HG03565 (cell line): Measurements from ENCODE around the gene TMEM154.
A peak's percentile ranks its signal among the peaks of the same experiment; 100 is the strongest.
"Not testable (repeated sequence)": the region's sequence is repeated elsewhere in the genome, so short reads cannot be mapped to it uniquely, and the experiment has no call there.

Source experiments
- ATAC-seq: cut with Tn5 transposase; IDR thresholded peaks from one replicate; pipeline ENCODE4 v1.9.1; 2021; ENCODE audit warnings: mild to moderate bottlenecking, moderate library complexity; ENCODE audit not compliant: unreplicated experiment

Gene TMEM154

DNA sequence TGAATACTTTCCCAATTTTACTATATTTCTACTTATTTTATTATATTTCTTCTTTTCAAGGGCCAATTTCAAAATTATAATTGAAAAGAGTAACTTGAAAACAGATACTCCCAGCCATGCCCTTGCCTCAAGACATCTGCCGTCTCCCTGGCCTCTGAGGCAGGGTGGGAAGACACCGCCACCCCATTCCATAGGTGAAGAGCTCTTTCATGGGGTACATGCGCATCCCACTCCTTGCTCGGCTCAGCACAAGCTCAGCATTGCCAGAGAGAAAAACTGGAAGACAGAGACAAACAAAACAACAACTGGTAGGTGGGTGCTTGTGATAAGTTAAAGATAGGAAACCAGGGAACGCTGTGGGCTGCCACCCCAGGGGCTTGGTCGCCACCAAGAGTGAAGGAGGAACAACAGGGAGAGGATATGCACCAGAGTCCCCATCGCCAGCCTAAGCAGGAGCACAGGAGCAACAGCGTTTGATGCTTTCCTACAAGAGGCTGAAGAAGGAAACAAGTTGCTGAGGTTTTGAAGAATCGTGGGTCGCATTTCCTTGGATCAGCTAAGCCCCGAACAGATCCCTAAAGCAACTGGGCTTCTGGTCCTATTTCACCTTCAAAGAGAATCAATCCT, 11.3 kb downstream of the TMEM154 start:
- ATAC-seq: no peak

DNA sequence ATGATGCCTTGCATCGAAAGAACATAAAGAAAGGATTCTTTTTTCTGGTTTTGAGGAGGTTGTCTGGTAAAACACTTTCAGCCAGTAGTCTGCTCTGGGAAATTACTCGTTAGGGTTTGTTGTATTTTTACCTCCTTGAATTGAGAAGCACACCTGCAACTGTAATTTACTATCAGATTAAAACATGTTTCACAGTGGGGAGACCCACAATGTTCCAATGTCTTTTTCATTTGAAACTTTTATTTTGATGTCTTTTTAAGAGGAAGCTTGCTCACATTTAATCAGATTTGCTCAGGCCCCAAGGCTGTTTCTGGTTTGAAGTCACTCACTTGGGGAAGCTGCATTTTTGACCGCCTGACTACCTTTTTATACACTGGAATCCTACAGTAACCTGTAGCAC, 12.0 kb downstream of the TMEM154 start:
- ATAC-seq: no peak

DNA sequence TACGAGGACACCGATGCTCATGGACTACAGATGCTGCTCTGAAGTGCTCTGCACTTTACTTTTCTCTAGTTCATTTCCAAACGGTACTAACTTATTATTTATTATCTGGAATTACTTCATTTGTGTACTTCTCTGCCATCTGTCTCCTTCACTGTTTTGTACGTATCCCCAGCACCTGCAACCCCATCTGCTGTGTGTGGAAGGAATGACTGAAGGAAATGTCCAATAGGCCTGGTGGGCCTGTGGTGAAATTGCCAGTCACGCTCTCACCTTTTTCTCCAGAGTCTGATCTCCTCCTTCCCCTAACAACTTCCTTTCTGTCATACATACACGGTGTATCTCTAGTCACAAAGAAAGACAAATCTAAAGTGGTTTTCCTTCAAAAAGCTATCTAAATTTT, 12.9 kb downstream of the TMEM154 start:
- ATAC-seq: no peak

DNA sequence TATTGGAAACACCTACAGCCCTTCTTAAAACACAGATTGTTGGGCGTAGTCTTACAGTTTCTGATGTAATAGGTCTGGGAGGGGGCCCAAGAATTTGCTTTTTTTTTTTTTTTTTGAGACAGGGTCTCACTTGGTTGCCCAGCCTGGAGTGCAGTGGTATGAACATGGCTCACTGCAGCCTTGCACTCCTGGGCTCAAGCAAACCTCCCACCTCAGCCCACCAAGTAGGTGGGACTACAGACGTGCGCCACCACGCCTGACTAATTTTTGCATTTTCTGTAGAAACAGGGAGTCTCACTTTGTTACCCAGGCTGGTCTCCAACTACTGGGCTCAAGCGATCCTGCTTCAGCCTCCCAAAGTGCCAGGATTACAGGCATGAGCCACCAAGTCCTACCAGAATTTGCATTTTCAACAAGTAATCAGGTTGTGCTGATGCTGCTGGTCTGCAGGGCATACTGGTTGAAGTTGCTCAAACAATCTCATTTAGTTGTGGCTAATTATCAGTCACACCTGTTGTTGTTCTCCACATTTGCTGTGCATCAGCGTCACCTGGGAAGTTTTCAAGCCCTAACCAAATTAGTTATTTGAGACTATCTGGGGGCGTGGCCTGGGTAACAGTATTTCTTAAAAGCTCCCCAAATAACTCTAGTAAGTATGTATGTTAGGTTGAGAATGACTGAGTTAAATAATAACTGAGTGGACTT, 14.0 kb downstream of the TMEM154 start:
- no peak for ATAC-seq

DNA sequence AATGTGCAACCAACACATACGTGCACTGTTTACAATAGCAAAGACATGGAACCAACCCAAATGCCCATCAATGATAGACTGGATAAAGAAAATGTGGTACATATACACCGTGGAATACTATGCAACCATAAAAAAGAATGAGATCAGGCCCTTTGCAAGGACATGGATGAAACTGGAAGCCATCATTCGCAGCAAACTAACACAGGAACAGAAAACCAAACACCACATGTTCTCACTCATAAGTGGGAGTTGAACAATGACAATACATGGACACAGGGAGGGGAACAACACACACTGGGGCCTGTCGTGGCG, 15.8 kb downstream of the TMEM154 start:
- not testable (repeated sequence) for ATAC-seq

DNA sequence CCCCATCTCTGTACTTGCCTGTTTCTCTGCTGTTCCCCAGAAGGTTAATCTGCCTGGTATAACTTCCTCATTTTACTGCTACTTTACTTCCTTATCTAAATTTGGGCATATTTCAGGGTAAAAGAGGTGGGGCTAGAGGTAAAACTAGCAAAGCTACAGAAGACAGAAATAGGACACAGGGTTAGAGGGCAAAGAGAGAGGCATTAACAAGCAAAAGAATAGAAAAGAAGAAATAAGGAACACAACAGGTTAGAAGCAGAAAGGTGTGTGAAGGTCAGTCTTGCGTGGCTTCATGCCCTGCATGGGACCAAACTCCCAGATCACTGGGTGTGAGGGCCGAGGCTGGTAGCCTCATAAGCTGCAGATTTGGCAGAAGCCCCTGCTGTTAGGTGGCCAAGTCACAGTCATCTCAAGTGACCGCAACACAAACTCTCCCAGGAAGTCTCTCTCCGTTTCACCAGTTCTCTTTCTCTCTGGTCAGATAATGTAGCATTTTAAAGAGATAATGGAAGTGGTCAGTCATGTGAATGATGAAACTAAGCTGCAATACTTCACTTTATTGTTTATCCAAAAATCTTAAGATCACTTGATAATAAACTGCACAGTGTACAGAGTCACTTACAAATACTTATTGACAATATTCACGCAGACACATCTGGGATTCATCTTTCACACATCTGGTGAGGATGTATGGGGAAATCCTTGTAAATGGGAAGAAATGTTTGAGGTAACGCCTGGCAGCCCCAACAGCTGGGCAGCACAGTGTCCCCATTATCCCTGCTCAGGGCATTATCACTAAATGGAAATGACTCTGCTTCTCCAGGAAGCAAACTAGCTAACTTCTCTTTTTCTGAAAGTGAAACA, 16.4 kb downstream of the TMEM154 start:
- ATAC-seq: peak; percentile 38

DNA sequence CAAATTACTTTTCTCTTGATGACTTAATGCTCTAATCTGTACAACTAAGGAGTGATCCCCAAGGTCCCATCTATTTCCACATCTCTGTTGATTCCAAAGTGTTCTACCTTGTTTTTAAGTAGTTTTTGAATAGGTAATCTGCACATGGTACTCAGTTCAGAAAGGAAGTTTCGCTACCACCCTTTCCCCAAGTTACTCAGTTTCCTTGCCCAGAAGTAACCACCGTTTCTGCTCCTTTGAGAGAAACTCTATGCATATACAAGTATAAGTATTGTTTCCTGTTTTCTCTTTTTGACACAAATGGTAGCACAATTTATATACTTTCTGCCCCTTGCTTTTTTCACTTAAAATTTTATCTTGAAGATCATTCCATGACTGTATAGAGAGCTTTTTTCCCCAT, 18.1 kb downstream of the TMEM154 start:
- ATAC-seq: no peak

DNA sequence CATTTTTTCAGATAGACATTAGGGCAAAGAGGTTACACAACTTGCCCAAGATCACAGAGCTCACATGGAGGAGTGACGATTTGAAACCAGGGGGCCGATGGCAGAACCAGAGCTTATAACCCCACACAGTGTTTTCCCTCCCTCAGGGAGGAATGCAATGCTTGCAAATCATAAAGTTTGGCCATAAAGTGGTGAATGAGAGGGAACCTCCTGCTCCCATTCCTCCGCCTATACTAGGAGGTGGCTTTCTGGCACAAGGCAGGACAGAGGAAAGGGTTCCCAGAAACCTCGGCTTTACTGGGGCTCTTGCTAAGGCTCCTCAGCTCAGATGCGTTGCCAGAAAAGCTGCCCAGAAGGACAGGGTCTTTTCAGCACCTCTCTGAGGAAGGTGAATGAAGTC, 19.3 kb downstream of the TMEM154 start:
- ATAC-seq: no peak

DNA sequence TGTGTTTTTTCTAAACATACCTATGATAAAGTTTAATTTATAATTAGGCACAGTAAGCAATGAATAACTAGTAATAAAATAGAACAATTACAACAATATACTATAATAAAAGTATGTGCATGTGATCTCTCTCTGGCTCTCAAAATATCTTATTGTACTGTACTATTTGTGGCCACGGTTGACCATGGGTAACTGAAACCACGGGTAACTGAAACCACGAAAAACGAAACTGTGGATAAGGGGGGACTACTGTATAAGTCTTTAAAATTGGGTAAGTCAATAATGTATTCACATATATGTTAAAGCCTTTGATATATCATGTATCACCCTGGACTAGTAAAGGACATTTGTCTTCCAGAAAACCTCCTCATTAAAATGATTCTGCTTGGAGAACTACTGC, 20.0 kb downstream of the TMEM154 start:
- no peak for ATAC-seq

DNA sequence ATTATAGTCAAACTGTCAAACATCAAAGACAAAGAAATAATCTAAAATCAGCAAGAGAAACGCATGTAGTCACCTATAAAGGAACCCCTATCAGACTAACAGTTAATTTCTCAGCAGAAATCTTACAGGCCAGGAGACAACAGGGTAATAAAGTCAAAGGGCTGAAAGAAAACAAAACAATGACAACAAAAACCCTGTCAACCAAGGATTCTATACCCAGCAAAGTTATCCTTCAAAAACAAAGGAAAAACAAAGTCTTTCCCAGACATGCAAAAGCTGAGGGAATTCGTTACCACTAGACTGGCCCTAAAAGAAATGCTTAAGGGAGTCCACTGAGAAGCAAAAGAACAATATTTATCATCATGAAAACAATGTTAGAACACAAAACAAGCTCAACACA, 22.1 kb downstream of the TMEM154 start:
- ATAC-seq: no peak

DNA sequence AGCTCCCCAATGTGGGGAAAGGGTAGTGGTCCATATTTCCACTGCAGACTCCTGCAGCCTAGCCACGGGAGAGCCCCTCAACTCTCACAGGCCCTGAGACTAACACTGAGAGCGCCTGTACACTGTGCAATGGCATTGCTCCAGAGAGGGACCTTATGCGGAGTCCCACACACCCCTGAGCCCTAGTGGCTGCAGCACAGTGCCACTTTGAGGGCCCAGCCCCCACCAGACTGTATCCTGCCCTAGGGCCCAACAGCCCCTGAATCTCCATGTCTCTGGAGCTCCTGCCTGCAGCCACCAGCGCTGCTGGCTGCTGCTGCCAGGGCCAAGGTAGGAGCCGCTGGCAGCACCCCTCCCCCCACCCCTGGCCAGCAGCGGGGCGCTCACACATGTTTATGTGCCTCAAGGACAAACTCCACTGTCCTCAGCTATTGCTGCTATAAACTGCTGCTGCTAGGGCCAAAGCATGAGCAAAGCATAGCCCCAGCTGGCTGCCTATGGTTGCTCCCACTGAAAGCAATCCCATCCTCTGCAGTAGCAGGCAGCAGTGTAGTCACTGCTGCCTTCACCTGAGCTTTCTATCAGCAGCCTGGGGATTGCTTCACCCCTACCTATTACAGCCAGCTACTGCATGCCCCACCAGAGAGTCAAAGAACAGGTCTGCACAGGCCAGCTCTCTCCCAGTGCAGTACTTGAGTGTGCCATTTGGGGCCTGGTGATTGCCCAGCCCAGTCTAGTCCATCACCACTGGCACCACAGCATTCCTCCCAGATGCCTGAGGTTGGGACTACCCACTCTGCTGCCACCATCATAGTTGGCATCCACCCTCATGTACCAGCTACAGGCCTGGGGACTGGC, 24.3 kb downstream of the TMEM154 start:
- ATAC-seq: no peak

DNA sequence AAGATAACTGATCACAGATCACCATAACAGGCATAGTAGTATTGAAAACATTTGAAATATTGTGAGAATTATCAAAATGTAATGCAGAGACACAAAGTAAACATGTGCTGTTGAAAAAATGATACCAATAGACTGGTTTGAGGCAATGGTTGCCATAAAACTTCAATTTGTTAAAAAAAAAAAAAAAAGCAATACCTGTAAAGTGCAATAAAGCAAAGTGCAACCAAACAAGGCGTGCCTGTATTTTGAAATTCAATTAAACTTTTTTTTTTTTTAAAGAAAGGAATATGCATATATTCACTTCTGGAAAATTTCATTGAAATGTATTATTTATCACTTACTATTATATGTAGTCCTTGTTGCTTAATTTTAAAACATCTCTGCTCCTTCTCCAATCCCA, 27.7 kb downstream of the TMEM154 start:
- ATAC-seq: no peak

DNA sequence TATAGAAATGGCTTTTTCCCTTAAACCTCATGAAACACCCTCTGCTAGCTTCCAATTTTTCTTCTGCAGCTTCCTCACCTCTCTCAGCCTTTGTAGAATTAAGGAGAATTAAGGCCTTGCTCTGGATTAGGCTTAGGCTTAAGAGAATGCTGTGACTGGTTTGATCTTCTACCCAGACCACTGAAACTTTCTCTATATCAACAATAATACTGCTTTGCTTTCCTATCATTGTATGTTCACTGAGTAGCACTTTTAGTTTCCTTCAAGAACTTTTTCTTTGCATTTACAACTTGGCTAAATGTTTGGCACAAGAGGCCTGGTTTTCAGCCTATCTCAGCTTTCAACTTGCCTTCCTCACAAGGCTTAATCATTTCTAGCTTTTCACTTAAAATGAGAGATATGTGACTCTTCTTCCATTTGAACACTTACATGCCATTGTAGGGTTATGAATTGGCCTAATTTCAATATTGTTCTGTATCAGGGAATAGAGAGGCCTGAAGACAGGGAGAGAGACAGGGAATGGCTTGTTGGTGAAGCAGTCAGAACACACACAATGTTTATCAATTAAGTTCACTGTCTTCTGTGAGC, 28.2 kb downstream of the TMEM154 start:
- no peak for ATAC-seq

DNA sequence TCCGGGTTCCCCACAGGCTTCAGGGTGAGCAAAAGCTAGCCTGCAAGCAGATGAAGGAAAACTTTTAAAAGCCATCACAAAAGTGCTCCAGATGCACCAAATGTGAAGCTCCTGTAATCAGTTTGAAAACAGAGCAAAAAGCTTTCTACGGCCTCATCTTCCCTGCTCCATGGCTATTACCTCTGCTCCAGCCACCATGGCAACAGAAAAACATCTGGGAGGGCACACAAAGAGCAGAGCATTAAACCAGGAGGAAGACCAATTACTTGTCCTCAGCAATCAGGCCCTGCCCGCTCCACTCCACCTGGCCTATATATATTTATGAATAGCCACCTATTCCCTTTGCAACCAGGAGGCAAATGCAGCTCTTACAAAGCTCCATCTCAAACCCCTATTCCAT, 33.6 kb downstream of the TMEM154 start:
- ATAC-seq: no peak

DNA sequence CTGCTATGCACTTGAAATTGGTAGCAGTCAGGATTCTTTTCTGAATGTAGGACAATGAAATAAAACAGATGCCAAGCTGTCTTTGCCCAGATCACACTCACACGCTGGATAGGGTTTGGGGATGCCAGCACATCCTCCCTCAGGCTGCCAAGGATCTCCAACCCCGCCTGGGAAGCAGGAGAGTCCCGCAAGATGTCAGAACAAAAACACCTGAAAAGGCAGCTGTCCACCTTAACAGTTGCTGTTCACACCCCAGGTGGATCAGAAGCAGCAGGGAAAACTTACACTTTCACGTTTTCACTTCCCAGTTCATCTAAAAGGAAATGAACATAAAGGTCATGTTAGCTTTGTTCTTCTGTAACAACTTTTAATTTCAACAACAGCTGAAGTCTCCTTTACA, 35.7 kb downstream of the TMEM154 start:
- ATAC-seq: no peak

DNA sequence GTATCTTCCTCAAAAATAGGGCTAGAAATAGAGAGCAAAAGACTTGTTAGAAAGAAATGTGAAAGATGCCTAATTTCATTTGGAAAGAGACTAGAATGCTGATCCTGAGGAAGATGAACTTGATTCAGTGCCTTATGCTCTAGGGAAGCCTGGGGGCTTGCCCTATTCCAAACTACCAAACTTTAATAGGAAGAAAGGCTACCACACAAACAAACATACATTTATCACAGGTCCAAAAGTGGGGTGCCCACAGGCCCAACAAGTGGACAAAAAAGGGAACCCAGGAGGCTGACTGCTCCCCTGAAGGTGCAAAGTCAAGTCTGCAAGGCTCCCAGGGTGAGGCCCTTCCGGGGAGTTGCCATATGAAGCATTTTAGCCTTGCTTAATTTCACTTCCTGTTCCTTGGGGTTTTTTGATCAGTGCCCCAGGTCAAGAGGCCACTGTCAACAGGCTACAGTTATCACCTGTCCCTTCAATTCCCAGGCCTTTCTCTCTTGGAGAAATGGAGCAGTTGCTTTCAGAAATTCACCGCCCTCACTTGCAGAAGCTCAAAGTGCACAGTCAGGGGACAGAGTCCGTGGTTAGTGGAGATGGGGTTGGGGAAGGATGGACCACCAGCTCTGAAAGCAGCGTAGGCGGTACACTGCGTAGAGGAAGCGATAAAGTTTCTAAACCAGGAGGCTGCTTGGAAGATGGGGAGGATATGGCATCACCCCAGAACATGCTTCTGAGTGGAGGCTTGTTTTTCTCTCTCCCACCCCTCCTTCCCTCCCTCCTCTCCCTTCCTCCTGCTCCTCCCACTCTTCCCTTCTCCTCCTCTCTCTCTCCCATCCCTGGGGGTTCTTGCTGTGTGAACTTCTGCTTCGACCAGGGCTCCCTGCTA, 36.4 kb downstream of the TMEM154 start:
- ATAC-seq: peak; percentile 75

DNA sequence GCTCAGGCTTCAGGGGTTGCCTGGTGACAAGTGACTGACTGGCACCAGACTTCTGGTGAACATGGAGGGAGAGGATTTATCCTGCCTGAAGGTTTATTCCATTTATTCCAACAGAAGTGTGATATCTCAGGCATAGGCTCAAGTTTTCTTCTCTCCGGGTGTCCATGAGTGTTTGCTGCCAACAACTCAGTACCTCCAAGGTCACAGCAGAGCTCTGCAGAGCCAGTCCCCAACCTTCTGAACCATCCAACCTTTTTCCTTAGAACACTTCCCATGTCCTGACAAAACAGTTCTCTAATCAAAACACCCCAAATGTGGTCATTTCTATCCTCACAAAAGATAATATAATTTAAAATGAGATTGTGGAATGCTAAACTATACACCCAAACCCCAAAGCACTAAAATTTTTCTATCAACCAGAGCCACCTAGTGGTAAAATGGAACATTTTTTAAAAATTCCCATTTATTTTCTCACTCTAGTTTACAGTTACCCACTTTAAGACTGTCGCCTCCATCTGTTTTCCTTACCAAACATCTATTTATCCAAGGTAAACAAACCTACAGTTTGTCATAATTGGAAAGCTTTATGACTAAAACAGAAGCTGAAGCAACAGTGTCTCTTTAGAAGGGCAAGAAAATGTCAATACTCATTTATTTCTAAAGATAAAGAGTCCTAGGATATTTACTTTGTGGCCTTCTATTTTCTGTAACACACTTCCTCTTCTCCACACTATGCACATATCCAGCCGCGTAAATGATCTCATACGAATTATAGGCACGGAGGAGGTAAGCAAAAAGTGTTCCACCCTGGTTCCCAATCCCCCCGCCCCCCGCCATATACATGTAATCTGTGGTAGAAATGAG, 39.5 kb downstream of the TMEM154 start:
- ATAC-seq: no peak

DNA sequence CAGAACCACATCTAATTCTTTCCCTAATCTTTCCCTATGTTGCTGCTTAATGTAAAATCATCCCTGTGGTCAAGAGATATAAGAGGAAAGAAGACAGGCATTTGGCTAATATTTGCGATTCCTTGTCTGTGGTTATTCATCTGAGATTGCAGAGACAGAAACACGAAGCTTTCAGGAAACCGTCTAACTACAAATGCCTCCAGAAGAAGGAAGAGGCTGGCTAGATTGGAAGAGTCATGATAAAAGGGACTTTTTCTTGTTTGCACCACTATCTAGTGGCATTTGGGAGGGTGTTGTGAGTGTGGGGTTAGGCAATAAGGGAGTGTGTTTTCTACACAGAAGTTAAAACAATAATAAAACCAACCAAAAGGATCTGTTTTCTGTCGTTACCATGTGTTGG, 43.9 kb downstream of the TMEM154 start:
- ATAC-seq: no peak
